ENCODE data around the gene CROCC. TPM values are rescaled to one million over a fixed set of nuclear protein-coding genes. Genes with fewer than 3 reads are reported as not detected.
A peak's percentile ranks its signal among the peaks of the same experiment; 100 is the strongest.
"Not testable (repeated sequence)": the region's sequence is repeated elsewhere in the genome, so short reads cannot be mapped to it uniquely, and the experiment has no call there.

Gene CROCC
- polyA plus RNA-seq, 1 donor (not counting 4 experiments of a cell fraction or from before 2014, with no cell fraction given): 8.2 TPM

- dilution Hi-C loops (cut with MboI; ENCODE audit: extremely low pct_ligation_motif_present, low sequenced_read_pairs): no loop called here
- H2AFZ ChIP-seq (ENCODE audit: control insufficient read depth, low read length): no peak overlapping the region
- FAIRE-seq (no peak), DNase-seq (ENCODE audit: low read depth, low spot score) (no peak)
- H4K20me1 ChIP-seq (ENCODE audit: control insufficient read depth, extremely low read depth, insufficient read depth, low read length): no peaks in the 10 kb centered on the region
- no peak overlapping the region for H3K4me2 ChIP-seq (ENCODE audit: control insufficient read depth, extremely low read depth, insufficient read depth, low read depth, low read length)
- no peak overlapping the region for H3K4me3 ChIP-seq (ENCODE audit: control insufficient read depth in 2 of 3, extremely low read depth in 1 of 3, insufficient read depth in 2 of 3, low read depth in 1 of 3, low read length in 3 of 3)
- no peaks in the 10 kb centered on the region for H3K9me3 ChIP-seq (ENCODE audit: control insufficient read depth, low read depth, low read length)
- H3K9ac ChIP-seq (ENCODE audit: control insufficient read depth, extremely low read depth, insufficient read depth, low read length): no peak overlapping the region
- no peaks in the 10 kb centered on the region for H3K36me3 ChIP-seq (ENCODE audit: control insufficient read depth in 2 of 2, extremely low read depth in 1 of 2, insufficient read depth in 2 of 2, low read length in 2 of 2)
- H3K27ac ChIP-seq (ENCODE audit: control insufficient read depth, insufficient read depth, low read length): no peak overlapping the region
- H3K9me1 ChIP-seq (ENCODE audit: control insufficient read depth, extremely low read depth, insufficient read depth, low read length): no peaks in the 10 kb centered on the region
- no peak for TF ChIP-seq CTCF (optimal IDR thresholded peaks at IDR 0.05 in 1 of 3, IDR thresholded peaks at IDR 0.05 in 1 of 3, conservative IDR thresholded peaks at IDR 0.05 in 1 of 3; ENCODE audit: extremely low read depth in 1 of 3, insufficient read depth in 2 of 3, low read length in 3 of 3)
- no peak for TF ChIP-seq EZH2 (IDR thresholded peaks at IDR 0.05; ENCODE audit: low read length)
- H3K27me3 ChIP-seq (ENCODE audit: control insufficient read depth, extremely low read depth, insufficient read depth, low read length): no peaks in the 10 kb centered on the region
- peaks cover 27% of the 10 kb centered on the region for H3K4me1 ChIP-seq (ENCODE audit: control insufficient read depth, extremely low read depth, insufficient read depth, low read length)
- H3K79me2 ChIP-seq (ENCODE audit: control insufficient read depth, insufficient read depth, low read length): no peaks in the 10 kb centered on the region
Measured at GRCh38 chr1:16900751-16901150, 21.0 kb upstream of the CROCC start.

GRCh38 chr1:16901371-16901770, 20.4 kb upstream of the CROCC start:
- H3K27me3 ChIP-seq (ENCODE audit: control insufficient read depth, extremely low read depth, insufficient read depth, low read length); H3K36me3 ChIP-seq (ENCODE audit: control insufficient read depth in 2 of 2, extremely low read depth in 1 of 2, insufficient read depth in 2 of 2, low read length in 2 of 2); H3K4me3 ChIP-seq (ENCODE audit: control insufficient read depth in 2 of 3, extremely low read depth in 1 of 3, insufficient read depth in 2 of 3, low read depth in 1 of 3, low read length in 3 of 3); H3K9ac ChIP-seq (ENCODE audit: control insufficient read depth, extremely low read depth, insufficient read depth, low read length); H3K9me3 ChIP-seq (ENCODE audit: control insufficient read depth, low read depth, low read length); dilution Hi-C loops (cut with MboI; ENCODE audit: extremely low pct_ligation_motif_present, low sequenced_read_pairs); DNase-seq (ENCODE audit: low read depth, low spot score); FAIRE-seq; H3K4me2 ChIP-seq (ENCODE audit: control insufficient read depth, extremely low read depth, insufficient read depth, low read depth, low read length); H3K27ac ChIP-seq (ENCODE audit: control insufficient read depth, insufficient read depth, low read length); H2AFZ ChIP-seq (ENCODE audit: control insufficient read depth, low read length); H4K20me1 ChIP-seq (ENCODE audit: control insufficient read depth, extremely low read depth, insufficient read depth, low read length); H3K9me1 ChIP-seq (ENCODE audit: control insufficient read depth, extremely low read depth, insufficient read depth, low read length); H3K79me2 ChIP-seq (ENCODE audit: control insufficient read depth, insufficient read depth, low read length): not testable (repeated sequence)
- H3K4me1 ChIP-seq (ENCODE audit: control insufficient read depth, extremely low read depth, insufficient read depth, low read length): peaks cover 33% of the 10 kb centered on the region

GRCh38 chr1:16903054-16903453, 18.7 kb upstream of the CROCC start:
- DNase-seq (ENCODE audit: low read depth, low spot score) (no peak), FAIRE-seq (no peak)
- no peak overlapping the region for H3K4me3 ChIP-seq (ENCODE audit: control insufficient read depth in 2 of 3, extremely low read depth in 1 of 3, insufficient read depth in 2 of 3, low read depth in 1 of 3, low read length in 3 of 3)
- peak overlapping the region; percentile 100 for H3K27ac ChIP-seq (ENCODE audit: control insufficient read depth, insufficient read depth, low read length)
- H3K9ac ChIP-seq (ENCODE audit: control insufficient read depth, extremely low read depth, insufficient read depth, low read length): peak overlapping the region; percentile 100
- no peaks in the 10 kb centered on the region for H3K9me3 ChIP-seq (ENCODE audit: control insufficient read depth, low read depth, low read length)
- no peaks in the 10 kb centered on the region for H3K36me3 ChIP-seq (ENCODE audit: control insufficient read depth in 2 of 2, extremely low read depth in 1 of 2, insufficient read depth in 2 of 2, low read length in 2 of 2)
- H3K79me2 ChIP-seq (ENCODE audit: control insufficient read depth, insufficient read depth, low read length): no peaks in the 10 kb centered on the region
- dilution Hi-C loops (cut with MboI; ENCODE audit: extremely low pct_ligation_motif_present, low sequenced_read_pairs): no loop called here
- H2AFZ ChIP-seq (ENCODE audit: control insufficient read depth, low read length): peak overlapping the region; percentile 86
- peak overlapping the region; percentile 100 for H3K4me2 ChIP-seq (ENCODE audit: control insufficient read depth, extremely low read depth, insufficient read depth, low read depth, low read length)
- no peaks in the 10 kb centered on the region for H3K27me3 ChIP-seq (ENCODE audit: control insufficient read depth, extremely low read depth, insufficient read depth, low read length)
- TF ChIP-seq EZH2 (IDR thresholded peaks at IDR 0.05; ENCODE audit: low read length): no peak
- TF ChIP-seq CTCF (optimal IDR thresholded peaks at IDR 0.05 in 1 of 3, IDR thresholded peaks at IDR 0.05 in 1 of 3, conservative IDR thresholded peaks at IDR 0.05 in 1 of 3; ENCODE audit: extremely low read depth in 1 of 3, insufficient read depth in 2 of 3, low read length in 3 of 3): no peak
- no peaks in the 10 kb centered on the region for H4K20me1 ChIP-seq (ENCODE audit: control insufficient read depth, extremely low read depth, insufficient read depth, low read length)
- peaks cover 28% of the 10 kb centered on the region for H3K4me1 ChIP-seq (ENCODE audit: control insufficient read depth, extremely low read depth, insufficient read depth, low read length)
- H3K9me1 ChIP-seq (ENCODE audit: control insufficient read depth, extremely low read depth, insufficient read depth, low read length): no peaks in the 10 kb centered on the region
